IPS-15b (cell line): ENCODE results near the gene BTBD16.

Source experiments
- H3K27me3 ChIP-seq: one replicate; pipeline ENCODE4 v1.6.1; 2013; ENCODE audit warnings: low read length; ENCODE audit not compliant: control insufficient read depth, insufficient read depth
- H3K36me3 ChIP-seq: one replicate; pipeline ENCODE4 v1.6.1; 2013; ENCODE audit warnings: low read length; ENCODE audit not compliant: control insufficient read depth, insufficient read depth
- H3K4me1 ChIP-seq: one replicate; pipeline ENCODE4 v1.6.1; 2013; ENCODE audit warnings: mild to moderate bottlenecking, low read length; ENCODE audit not compliant: control insufficient read depth, insufficient read depth
- H3K4me3 ChIP-seq: one replicate; pipeline ENCODE4 v1.5.1; 2013; ENCODE audit warnings: low read depth, low read length
- H3K9ac ChIP-seq: one replicate; pipeline ENCODE4 v1.6.1; 2013; ENCODE audit warnings: low read depth, mild to moderate bottlenecking, low read length
- H3K9me3 ChIP-seq: one replicate; pipeline ENCODE4 v1.6.1; 2013; ENCODE audit warnings: mild to moderate bottlenecking, low read length; ENCODE audit not compliant: control insufficient read depth, insufficient read depth

BTBD16 gene

DNA sequence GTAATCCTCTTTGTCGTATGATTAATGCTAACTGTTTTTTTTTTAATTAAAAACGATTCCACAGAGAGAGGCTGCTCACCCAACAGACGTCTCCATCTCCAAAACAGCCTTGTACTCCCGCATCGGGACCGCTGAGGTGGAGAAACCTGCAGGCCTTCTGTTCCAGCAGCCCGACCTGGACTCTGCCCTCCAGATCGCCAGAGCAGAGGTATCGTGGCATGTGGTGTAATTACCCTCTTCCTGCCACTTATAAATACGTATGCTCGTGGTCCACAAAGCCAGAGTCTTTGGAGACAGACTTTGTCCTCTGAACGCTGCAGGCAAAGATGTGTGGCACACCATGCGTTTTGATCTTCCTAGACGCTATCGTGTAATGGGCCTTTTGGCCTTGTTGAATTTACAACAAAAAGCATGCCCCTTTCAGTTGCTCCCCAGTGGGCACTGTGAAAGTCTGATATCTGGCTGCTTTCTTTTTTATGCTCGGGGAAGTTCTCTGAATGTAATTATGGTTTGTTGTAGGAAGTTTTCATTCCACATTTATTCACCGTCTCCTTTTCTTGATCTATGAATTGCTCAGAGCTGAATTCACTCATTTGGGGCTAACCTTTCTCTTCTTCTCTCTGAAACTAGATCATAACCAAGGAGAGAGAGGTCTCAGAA, 33.6 kb upstream of the BTBD16 start:
- Histone ChIP-seq H3K4me1 (no peaks in the 10 kb centered on the region), H3K9ac (no peak overlapping the region), H3K27me3 (no peaks in the 10 kb centered on the region), H3K36me3 (peaks cover 18% of the 10 kb centered on the region), H3K9me3 (no peaks in the 10 kb centered on the region), H3K4me3 (no peak overlapping the region)

DNA sequence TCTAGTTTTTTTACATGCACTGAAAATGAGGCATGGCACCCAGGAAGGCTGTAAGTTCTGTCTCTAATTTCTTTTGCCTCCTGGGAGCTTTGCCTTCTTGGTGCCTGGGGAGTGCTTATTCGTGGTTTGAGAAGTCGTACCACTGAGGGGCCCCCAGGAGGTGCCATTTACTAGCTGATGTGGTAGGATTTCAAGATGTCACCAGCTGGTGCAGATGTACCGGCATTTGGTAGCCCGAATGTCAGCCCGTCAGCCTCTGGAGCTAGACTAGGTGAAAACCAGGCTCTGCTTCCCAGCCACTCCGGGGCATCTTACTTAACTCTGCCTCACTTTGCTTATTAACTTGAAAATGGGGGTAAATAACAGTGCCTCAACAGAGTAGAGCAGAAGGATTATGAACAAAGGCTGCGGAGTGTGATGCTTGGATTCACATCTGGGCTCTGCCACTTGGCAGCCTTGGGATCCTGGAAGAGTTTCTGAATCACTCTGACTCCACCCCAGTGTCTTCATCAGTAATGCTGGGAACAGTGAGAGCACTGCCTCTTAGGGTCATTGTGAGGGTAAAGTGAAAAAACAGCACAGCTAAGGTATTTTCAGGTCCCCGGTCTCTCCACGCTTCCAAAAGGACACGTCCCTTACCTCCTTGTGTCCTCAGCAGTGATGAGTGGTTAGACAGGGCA, 31.4 kb upstream of the BTBD16 start:
- Histone ChIP-seq H3K9ac (no peak overlapping the region), H3K27me3 (no peaks in the 10 kb centered on the region), H3K36me3 (peaks cover 21% of the 10 kb centered on the region)

DNA sequence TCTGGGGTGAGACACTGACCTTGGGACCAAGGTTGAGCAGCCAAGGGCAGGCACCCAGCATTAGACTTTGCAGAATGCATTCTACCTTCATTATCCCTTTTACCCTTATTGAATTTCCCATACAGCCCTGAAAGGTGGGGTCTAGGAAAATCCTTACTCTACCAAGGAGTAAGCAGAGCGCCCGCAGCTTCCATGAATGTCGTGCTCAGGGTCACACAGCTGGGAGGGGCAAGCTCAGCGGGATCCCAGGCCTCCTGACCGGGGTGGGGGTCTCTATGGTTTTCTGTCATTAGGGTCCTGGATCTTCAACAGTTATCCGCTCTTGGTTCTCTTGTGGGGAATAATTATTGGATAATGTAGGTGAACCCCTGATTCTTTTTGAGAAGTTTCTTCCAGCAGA, 30.7 kb upstream of the BTBD16 start:
- Histone ChIP-seq H3K27me3 (no peaks in the 10 kb centered on the region), H3K4me3 (no peak overlapping the region), H3K4me1 (no peaks in the 10 kb centered on the region), H3K36me3 (peaks cover 21% of the 10 kb centered on the region), H3K9me3 (no peaks in the 10 kb centered on the region), H3K9ac (no peak overlapping the region)

More for the DNA sequence above, 31.4 kb upstream of the BTBD16 start:
- H3K4me3 ChIP-seq, result no peak overlapping the region
- no peaks in the 10 kb centered on the region for H3K4me1 ChIP-seq
- no peaks in the 10 kb centered on the region for H3K9me3 ChIP-seq

DNA sequence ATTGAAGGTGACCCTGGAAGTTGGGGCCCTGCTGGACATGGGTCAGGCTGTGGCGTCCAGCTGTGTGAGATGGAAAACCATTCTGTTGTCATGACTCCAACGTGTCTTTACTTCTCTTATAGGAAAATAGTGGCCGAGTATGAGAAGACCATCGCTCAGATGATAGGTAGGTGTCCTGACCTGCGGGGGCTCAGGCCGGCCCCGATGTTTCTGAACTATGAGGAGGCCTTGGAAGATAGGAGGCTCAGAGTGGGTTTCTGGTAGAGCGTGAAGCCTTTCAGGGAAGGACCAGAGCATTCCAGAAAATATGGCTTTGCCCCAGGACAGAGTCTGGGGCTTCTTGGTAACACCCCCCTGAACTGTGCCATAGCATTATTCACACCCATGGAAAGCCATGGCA, 29.3 kb upstream of the BTBD16 start:
- Histone ChIP-seq H3K4me1 (no peaks in the 10 kb centered on the region), H3K9ac (no peak overlapping the region), H3K36me3 (peaks cover 15% of the 10 kb centered on the region), H3K9me3 (no peaks in the 10 kb centered on the region), H3K27me3 (no peaks in the 10 kb centered on the region), H3K4me3 (no peak overlapping the region)

DNA sequence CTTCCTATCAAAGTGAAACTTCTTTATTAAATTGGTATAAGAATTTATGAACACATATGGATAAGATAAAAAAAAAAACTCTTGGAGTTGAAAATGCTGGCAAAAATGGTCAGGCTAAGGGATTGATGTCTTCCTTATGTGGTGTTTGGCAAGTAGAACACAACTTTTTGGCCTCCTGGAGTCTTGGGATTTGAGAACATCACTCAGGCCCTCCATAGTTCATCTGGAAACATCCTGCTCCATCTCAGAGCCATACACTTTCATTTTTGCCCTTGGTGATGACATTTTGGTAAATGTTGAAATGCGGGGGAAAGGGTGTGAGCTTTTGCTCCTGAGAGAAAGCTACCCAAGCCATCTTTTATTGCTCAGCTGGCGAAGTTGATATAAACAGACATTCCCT, 27.5 kb upstream of the BTBD16 start:
- H3K36me3 ChIP-seq, result peaks cover 17% of the 10 kb centered on the region
- H3K27me3 ChIP-seq, result no peaks in the 10 kb centered on the region
- no peak overlapping the region for H3K9ac ChIP-seq
- H3K9me3 ChIP-seq, result no peaks in the 10 kb centered on the region
- H3K4me3 ChIP-seq, result no peak overlapping the region
- no peaks in the 10 kb centered on the region for H3K4me1 ChIP-seq

DNA sequence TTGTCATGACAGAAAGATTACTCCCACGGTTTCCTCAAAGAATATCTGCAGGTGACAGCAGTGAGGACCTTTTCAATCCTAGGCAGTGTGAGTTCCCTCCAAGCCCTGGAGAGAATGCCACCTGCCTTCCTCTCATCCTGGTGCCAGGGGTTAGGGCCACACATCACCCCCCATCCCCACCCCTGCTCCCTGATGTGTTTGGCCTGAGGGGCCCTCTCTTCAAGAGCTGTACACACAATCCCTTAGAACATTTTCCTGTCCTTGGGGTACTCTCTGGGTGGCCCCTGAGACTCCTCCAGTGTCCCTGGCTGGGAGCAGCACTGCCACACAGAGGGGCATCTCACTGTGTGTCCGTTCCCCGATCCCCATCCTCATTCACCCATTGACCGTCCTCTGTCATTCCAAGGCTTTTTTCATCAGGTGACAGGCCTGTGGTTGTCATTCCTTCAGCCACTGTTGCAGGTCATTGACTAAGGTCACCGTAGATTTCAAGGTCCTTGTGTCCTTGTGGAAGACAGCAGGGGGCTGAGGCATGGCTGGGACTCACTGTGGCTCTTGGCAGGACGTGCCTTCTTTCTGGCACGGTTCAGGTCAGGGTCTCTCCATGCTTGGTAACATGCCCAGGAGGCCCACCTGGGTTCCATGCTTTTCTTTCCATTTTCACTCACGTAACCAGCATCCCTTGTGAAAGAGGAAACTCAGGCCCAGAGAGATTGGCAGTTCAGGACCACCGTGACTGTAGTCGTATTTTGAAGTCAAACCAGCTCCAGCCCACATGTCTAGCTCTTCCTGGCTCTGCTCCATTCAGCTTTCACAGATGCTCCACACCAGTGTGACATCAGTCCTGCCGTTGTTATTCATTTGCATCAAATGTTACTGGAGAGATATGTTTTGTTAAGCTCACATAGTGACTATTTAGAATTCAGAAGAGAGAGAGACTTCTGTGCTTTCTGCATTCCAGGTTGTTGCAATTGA, 26.8 kb upstream of the BTBD16 start:
- Histone ChIP-seq H3K36me3 (peaks cover 21% of the 10 kb centered on the region), H3K4me1 (no peaks in the 10 kb centered on the region)

DNA sequence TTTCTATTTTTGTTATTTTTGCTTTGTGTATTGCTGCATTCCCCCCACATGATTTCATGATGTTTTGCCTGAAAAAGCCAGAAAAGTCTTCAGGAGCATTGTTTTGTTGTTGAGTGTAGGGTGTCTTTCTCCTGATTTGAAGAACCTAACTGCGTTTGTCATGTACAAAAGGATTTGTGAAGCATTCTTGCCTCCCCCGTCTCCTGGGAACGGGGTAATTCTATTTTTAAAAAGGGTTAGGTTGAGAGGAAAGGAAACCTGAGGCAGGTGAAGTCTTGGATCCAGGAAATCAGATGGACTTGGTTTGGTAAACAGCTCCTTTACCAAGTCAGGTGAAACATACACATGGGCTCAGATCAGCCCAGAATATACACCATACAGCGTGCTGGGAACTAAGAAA, 26.0 kb upstream of the BTBD16 start:
- no peak overlapping the region for H3K4me3 ChIP-seq
- no peak overlapping the region for H3K9ac ChIP-seq
- H3K9me3 ChIP-seq, result no peaks in the 10 kb centered on the region
- peaks cover 21% of the 10 kb centered on the region for H3K36me3 ChIP-seq
- no peaks in the 10 kb centered on the region for H3K4me1 ChIP-seq
- H3K27me3 ChIP-seq, result no peaks in the 10 kb centered on the region

More for the DNA sequence above, 26.8 kb upstream of the BTBD16 start:
- Histone ChIP-seq H3K9me3 (no peaks in the 10 kb centered on the region), H3K9ac (no peak overlapping the region), H3K4me3 (no peak overlapping the region), H3K27me3 (no peaks in the 10 kb centered on the region)

DNA sequence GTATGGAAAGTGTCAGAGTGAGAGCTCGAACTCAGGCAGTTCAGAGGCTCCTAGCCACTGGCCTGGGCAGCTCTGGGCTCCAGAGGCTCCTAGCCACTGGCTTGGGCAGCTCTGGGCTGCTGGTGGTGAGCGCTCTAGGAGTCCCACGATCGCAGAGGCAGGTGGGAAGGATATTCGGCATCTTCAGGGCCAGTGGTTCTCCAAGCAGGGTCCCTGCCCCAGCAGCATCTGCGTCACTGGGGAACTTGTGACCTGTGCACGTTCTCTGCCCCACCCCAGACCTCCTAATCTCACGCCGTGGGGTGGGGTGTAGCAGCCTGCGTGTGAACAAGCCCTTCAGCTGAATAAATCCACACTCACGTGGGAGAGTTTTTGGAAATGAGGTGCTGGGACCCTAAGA, 25.2 kb upstream of the BTBD16 start:
- peaks cover 21% of the 10 kb centered on the region for H3K36me3 ChIP-seq
- H3K4me1 ChIP-seq, result no peaks in the 10 kb centered on the region
- H3K9me3 ChIP-seq, result no peaks in the 10 kb centered on the region
- no peak overlapping the region for H3K9ac ChIP-seq
- H3K27me3 ChIP-seq, result no peaks in the 10 kb centered on the region
- H3K4me3 ChIP-seq, result no peak overlapping the region

DNA sequence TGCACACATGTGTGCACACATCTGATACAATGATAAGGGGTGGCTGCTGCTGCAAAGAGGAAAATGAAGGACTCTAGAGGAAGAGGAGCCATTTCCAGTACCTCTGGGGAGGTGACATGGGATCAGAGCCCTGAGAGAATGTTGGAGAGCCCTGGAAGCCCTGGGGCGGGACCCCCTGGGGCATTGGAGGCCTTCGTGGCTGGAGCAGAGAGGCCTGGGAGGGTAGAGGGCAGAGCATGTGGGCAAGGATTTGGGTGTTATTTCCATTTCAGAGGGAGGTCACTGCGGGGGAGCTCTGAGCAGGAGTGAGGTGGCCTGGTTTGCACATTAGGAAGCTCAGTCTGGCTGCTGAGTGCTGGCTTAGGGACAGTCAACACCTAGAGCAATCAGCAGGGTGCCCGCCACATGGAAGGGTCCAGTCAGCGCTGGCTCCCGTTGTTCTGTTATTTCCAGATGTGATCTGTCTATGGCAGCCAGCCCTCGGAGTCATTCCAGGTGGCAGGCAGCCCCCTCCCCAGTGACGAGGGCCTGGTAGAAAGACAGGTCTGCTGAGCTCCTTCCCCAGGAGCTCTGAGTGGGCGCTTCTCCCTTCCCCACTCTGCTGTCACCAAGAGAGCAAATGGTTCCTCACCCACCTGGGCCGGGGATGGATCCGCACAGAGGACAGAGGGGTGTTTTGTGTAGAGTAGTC, 24.1 kb upstream of the BTBD16 start:
- Histone ChIP-seq H3K36me3 (peaks cover 14% of the 10 kb centered on the region), H3K9me3 (no peaks in the 10 kb centered on the region), H3K9ac (no peak overlapping the region), H3K27me3 (no peaks in the 10 kb centered on the region), H3K4me1 (no peaks in the 10 kb centered on the region), H3K4me3 (no peak overlapping the region)

DNA sequence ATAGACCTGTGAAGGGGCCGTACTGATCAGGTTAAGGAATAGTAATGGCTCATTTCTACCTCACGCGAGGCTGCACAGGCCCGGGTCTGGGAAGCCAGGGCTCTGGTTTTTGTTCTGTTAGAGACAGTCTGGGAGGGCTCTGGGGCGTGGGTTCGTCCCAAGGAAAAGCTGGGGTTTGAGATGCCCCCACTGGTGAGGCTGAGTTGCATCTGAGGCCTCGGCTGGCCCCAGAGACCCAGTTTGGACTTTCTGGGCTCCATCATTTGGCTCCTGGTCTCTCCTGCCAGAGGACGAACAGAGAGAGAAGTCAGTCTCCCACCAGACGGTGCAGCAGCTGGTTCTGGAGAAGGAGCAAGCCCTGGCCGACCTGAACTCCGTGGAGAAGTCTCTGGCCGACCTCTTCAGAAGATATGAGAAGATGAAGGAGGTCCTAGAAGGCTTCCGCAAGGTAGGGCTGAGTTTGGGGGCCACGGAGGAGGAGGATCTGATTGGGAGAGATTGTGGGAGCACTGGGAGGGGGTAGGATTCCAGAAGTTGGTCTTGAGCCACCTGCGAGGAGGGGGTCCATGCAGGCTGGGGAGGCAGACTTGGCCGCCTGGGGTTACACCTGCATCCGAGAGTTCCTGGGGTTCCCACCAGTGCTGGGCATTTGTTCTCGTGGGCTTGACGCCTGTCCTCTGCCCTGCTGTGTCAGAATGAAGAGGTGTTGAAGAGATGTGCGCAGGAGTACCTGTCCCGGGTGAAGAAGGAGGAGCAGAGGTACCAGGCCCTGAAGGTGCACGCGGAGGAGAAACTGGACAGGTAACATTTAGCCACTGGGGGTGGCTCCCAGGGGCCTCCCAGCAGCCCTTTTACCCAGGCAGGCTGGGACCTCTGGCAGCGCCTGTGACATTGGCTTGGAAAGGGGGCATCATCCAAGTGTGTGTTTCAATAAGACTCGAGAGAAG, 22.5 kb upstream of the BTBD16 start:
- H3K4me3 ChIP-seq, result no peak overlapping the region
- no peak overlapping the region for H3K9ac ChIP-seq
- no peaks in the 10 kb centered on the region for H3K9me3 ChIP-seq
- no peaks in the 10 kb centered on the region for H3K27me3 ChIP-seq
- peaks cover 9% of the 10 kb centered on the region for H3K36me3 ChIP-seq
- H3K4me1 ChIP-seq, result no peaks in the 10 kb centered on the region
